IMR-90 (cell line): ENCODE data around the gene PELO. TPM values are rescaled to one million over a fixed set of nuclear protein-coding genes. Genes with fewer than 3 reads are reported as not detected.

Source experiments
- ATAC-seq: fragments of 200-7000 bp; cut with Tn5 transposase; 2 replicates; pipeline ENCODE4 v1.9.1; 2020; ENCODE audit warnings: low read depth, mild to moderate bottlenecking, moderate library complexity
- BruUV-seq: library from RNA; stranded (reverse); fragments of 400-500 nt; replicated peaks from 2 replicates; lab custom pipeline; 2021; lab: Mats Ljungman, UMichigan
- CTCF ChIA-PET: fragments of 300-600 bp; formaldehyde crosslinking; extraction: SDS; loops from one replicate; lab custom pipeline; 2021; ENCODE audit warnings: antibody characterized with exemption; lab: Yijun Ruan, JAX
- POLR2A ChIA-PET: fragments of 300-600 bp; sonication (Branson Sonifier 250); formaldehyde crosslinking; loops from one replicate; lab custom pipeline; 2022; ENCODE audit warnings: antibody characterized with exemption; ENCODE audit not compliant: unreplicated experiment; lab: Charles Lee
- DNase-seq: peaks from one replicate; pipeline ENCODE4 v3.0.0; 2013
- H2AFZ ChIP-seq: replicated peaks from 2 replicates; pipeline ENCODE3; 2013; ENCODE audit warnings: low read length, mild to moderate bottlenecking; ENCODE audit not compliant: poor library complexity
- H2AK5ac ChIP-seq: 2 replicates; pipeline ENCODE4 v1.6.1; 2013; ENCODE audit warnings: low read depth, low read length, inconsistent platforms
- H2AK9ac ChIP-seq: replicated peaks from 2 replicates; pipeline ENCODE3; 2013; ENCODE audit warnings: mild to moderate bottlenecking, low read depth, low read length, moderate library complexity; ENCODE audit not compliant: poor library complexity
- H2BK120ac ChIP-seq: 2 replicates; pipeline ENCODE4 v1.6.1; 2013; ENCODE audit warnings: low read depth, low read length, inconsistent platforms
- H2BK15ac ChIP-seq: 3 replicates; pipeline ENCODE4 v1.6.1; 2013; ENCODE audit warnings: low read depth, low read length, inconsistent platforms
- H2BK20ac ChIP-seq: 2 replicates; pipeline ENCODE4 v1.6.1; 2013; ENCODE audit warnings: low read depth, mild to moderate bottlenecking, inconsistent platforms, low read length, moderate library complexity
- H2BK5ac ChIP-seq: 2 replicates; pipeline ENCODE4 v1.6.1; 2013; ENCODE audit warnings: mild to moderate bottlenecking, low read depth, low read length, inconsistent platforms; ENCODE audit not compliant: poor library complexity, severe bottlenecking
- H3K14ac ChIP-seq: replicated peaks from 2 replicates; pipeline ENCODE4 v1.6.1; 2013; ENCODE audit warnings: low read depth, low read length, inconsistent platforms
- H3K18ac ChIP-seq: 2 replicates; pipeline ENCODE4 v1.6.1; 2013; ENCODE audit warnings: low read depth, low read length, control low read depth
- H3K23ac ChIP-seq: 2 replicates; pipeline ENCODE4 v1.6.1; 2013; ENCODE audit warnings: low read depth, low read length, inconsistent platforms
- H3K27ac ChIP-seq: 2 replicates; pipeline ENCODE4 v1.5.1; 2013; ENCODE audit warnings: mild to moderate bottlenecking, control low read depth, low read length; ENCODE audit not compliant: insufficient read depth
- H3K27me3 ChIP-seq: 2 replicates; pipeline ENCODE4 v1.6.1; 2013; ENCODE audit warnings: low read length; ENCODE audit not compliant: control insufficient read depth, insufficient read depth
- H3K36me3 ChIP-seq: 2 replicates; pipeline ENCODE4 v1.6.1; 2013; ENCODE audit warnings: low read length, mixed read lengths; ENCODE audit not compliant: control insufficient read depth, insufficient read depth
- H3K4ac ChIP-seq: 2 replicates; pipeline ENCODE4 v1.6.1; 2013; ENCODE audit warnings: low read depth, low read length, inconsistent platforms
- H3K4me1 ChIP-seq: 2 replicates; pipeline ENCODE4 v1.6.1; 2013; ENCODE audit warnings: low read length, mixed read lengths; ENCODE audit not compliant: control insufficient read depth, insufficient read depth
- H3K4me2 ChIP-seq: 2 replicates; pipeline ENCODE4 v1.6.1; 2013; ENCODE audit warnings: low read depth, mild to moderate bottlenecking, control low read depth, low read length, moderate library complexity
- H3K4me3 ChIP-seq: 2 replicates; pipeline ENCODE4 v1.5.1; 2013; ENCODE audit warnings: low read depth, mild to moderate bottlenecking, control low read depth, low read length, moderate library complexity; ENCODE audit not compliant: insufficient read depth
- H3K56ac ChIP-seq: 2 replicates; pipeline ENCODE4 v1.6.1; 2013; ENCODE audit warnings: low read length, inconsistent platforms; ENCODE audit not compliant: insufficient read depth; ENCODE audit errors: extremely low read depth
- H3K79me1 ChIP-seq, 2 experiments: 2 replicates each; pipeline ENCODE4 v1.6.1; 2013; ENCODE audit warnings: low read length in 2 of 2, inconsistent platforms in 1 of 2, low read depth in 1 of 2
- H3K9ac ChIP-seq: 2 replicates; pipeline ENCODE4 v1.6.1; 2013; ENCODE audit warnings: low read depth, low read length, control low read depth
- H3K9me1 ChIP-seq: 2 replicates; pipeline ENCODE4 v1.6.1; 2013; ENCODE audit warnings: low read length, inconsistent platforms; ENCODE audit not compliant: insufficient read depth
- H3K9me3 ChIP-seq: 2 replicates; pipeline ENCODE4 v1.6.1; 2013; ENCODE audit warnings: low read length; ENCODE audit not compliant: control insufficient read depth, insufficient read depth
- H4K20me1 ChIP-seq: 2 replicates; pipeline ENCODE4 v1.6.1; 2013; ENCODE audit warnings: low read length, inconsistent platforms; ENCODE audit not compliant: insufficient read depth
- H4K5ac ChIP-seq: 2 replicates; pipeline ENCODE4 v1.6.1; 2013; ENCODE audit warnings: mild to moderate bottlenecking, low read depth, low read length, control low read depth
- H4K8ac ChIP-seq, 2 experiments: 2 replicates each; pipeline ENCODE4 v1.6.1; 2013; ENCODE audit warnings: low read depth in 2 of 2, low read length in 2 of 2, control low read depth in 1 of 2, inconsistent platforms in 1 of 2
- H4K91ac ChIP-seq: 2 replicates; pipeline ENCODE4 v1.6.1; 2013; ENCODE audit warnings: low read depth, low read length, inconsistent platforms; ENCODE audit not compliant: insufficient read depth
- MAFK ChIP-seq: IDR thresholded peaks from 2 replicates; pipeline ENCODE4 v1.6.1; 2012; ENCODE audit warnings: low read depth, low read length, improper control_type of control experiment
- MXI1 ChIP-seq: IDR thresholded peaks from 2 replicates; pipeline ENCODE4 v1.6.1; 2012; ENCODE audit warnings: low read depth, mild to moderate bottlenecking, low read length, moderate library complexity, borderline replicate concordance
- whole genome bisulfite sequencing, 2 experiments: methylation state at CpG; one replicate each; pipeline versions ENCODE4 v1.1.5 to v1.1.7; 2013; ENCODE audit warnings: missing lambda C conversion rate in 2 of 2; ENCODE audit not compliant: insufficient read length in 1 of 2; ENCODE audit errors: extremely low coverage in 2 of 2; 5-methylcytosine and 5-hydroxymethylcytosine counted together
- dilution Hi-C: fragments of 300-500 bp; cut with HindIII; formaldehyde crosslinking; loops from one replicate; pipeline ENCODE4 v1.14.3; 2018; ENCODE audit warnings: low sequenced_read_pairs; ENCODE audit not compliant: unreplicated experiment
- in situ Hi-C: fragments of 300-500 bp; cut with MboI; formaldehyde crosslinking; loops from 3 replicates; pipeline ENCODE4 v1.14.3; 2019; ENCODE audit warnings: low sequenced_read_pairs, inconsistent platforms, mixed read lengths
- intact Hi-C: fragments of 100-400 bp; cut with micrococcal nuclease; formaldehyde crosslinking; loops from 2 replicates; pipeline ENCODE4 v1.10.0; 2022
- polyA plus RNA-seq, 3 experiments: library from polyadenylated mRNA; depleted of rRNA; stranded (reverse); fragments of >200 nt; gene quantifications; 2 replicates each; pipeline ENCODE4 v1.2.3, GENCODE V29; 2012; ENCODE audit warnings: low replicate concordance in 1 of 3
- total RNA-seq: library from RNA; depleted of rRNA; stranded (reverse); fragments of >200 nt; gene quantifications from 2 replicates; pipeline ENCODE4 v1.2.3, GENCODE V29; 2012

Gene PELO
- total and polyA plus RNA-seq, 2 of the 4 experiments (the other 2 are of a cell fraction): 42.4 to 48.9 TPM

- H2BK15ac ChIP-seq: no peak overlapping the region
- no peak overlapping the region for H3K56ac ChIP-seq
- no peak overlapping the region for H4K8ac ChIP-seq
- H3K4me1 ChIP-seq: peaks cover 2% of the 10 kb centered on the region; the same call in 1 of the 2 replicates
- H3K27me3 ChIP-seq: no peaks in the 10 kb centered on the region
- no peak overlapping the region for H2BK5ac ChIP-seq
- no peak overlapping the region for H4K91ac ChIP-seq
- no peak overlapping the region for H2AFZ ChIP-seq
- no peak overlapping the region for H3K23ac ChIP-seq
- H2BK120ac ChIP-seq: no peak overlapping the region
- H3K79me1 ChIP-seq: no peaks in the 10 kb centered on the region
- POLR2A ChIA-PET: no interaction called here
- 0 out of 2 replicates have a peak, but pooled peaks cover 3% of the 10 kb centered on the region for H3K9me1 ChIP-seq
- H3K9ac ChIP-seq: no peak overlapping the region
- WGBS, 2 experiments: no CpG with 5 or more reads among the region's 1 CpG
- H3K4me2 ChIP-seq: no peak overlapping the region
- no peak overlapping the region for H2AK9ac ChIP-seq
- no peaks in the 10 kb centered on the region for H3K9me3 ChIP-seq
- intact Hi-C loops (no loop called here), dilution Hi-C loops (no loop called here), in situ Hi-C loops (no loop called here)
- no peaks in the 10 kb centered on the region for H4K20me1 ChIP-seq
- no peak for DNase-seq
- no peak overlapping the region for H3K4me3 ChIP-seq
- CTCF ChIA-PET: no interaction called here
- no peak overlapping the region for H3K18ac ChIP-seq
- H3K14ac ChIP-seq: no peak overlapping the region
- no peak overlapping the region for H3K4ac ChIP-seq
- TF ChIP-seq MAFK: no peak
- TF ChIP-seq MXI1: no peak
- ATAC-seq: no peak
- H3K36me3 ChIP-seq: no peaks in the 10 kb centered on the region
- no TSS peak for BruUV-seq
- no peak overlapping the region for H3K27ac ChIP-seq
- H4K5ac ChIP-seq: no peak overlapping the region
- no peak overlapping the region for H2AK5ac ChIP-seq
- no peak overlapping the region for H2BK20ac ChIP-seq
Measured at GRCh38 chr5:52760695-52761366, 26.9 kb upstream of the PELO start.
